ENCODE results near the gene COL7A1. TPM values are rescaled to one million over a fixed set of nuclear protein-coding genes. Genes with fewer than 3 reads are reported as not detected.
"Not testable (repeated sequence)": the region's sequence is repeated elsewhere in the genome, so short reads cannot be mapped to it uniquely, and the experiment has no call there.

Gene COL7A1
- total RNA-seq, 1 experiment from 2014 or later: 40.0 TPM

DNA sequence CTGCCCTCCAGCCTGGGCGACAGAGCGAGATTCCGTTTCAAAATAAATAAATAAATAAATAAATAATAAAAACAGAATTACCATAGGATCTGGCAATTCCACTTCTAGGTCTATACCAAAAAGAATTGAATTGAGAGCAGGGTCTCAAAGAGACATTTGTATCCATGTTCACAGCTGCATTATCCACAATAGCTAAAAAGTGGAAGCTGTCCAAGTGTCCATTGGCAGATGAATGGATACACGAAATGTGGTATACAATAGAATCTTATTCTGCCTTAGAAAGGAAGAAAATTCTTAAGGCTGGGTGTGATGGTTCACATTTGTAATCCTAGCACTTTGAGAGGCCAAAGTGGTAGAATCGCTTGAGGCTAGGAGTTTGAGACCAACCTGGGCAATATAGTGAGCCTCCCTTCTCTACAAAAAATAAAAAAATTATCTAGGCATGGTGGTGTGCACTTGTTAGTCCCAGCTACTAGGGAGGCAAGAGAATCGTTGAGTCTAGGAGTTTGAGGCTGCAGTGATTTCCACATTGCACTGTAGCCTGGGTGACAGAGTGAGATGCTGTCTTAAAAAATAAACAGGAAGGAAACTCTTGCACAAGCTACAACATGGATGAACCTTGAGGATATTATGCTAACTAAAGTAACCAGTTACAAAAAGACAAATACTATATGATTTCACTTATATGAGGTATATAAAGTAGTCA lies 62.7 kb downstream of the COL7A1 start:
- in situ Hi-C loops (cut with HindIII; ENCODE audit: low pct_unique_long_range_greater_than_20kb, low sequenced_read_pairs): no loop called here
- ATAC-seq (no peak), DNase-seq (ENCODE audit: low read depth, low spot score) (no peak)
- no peak for TF ChIP-seq TCF7L2 (IDR thresholded peaks at IDR 0.05; ENCODE audit: low read depth, low read length)
- no peak for TF ChIP-seq SIN3A (IDR thresholded peaks at IDR 0.05; ENCODE audit: borderline replicate concordance, insufficient read depth, low read depth, low read length)
- TF ChIP-seq REST (IDR thresholded peaks at IDR 0.05; ENCODE audit: insufficient read depth in 1 of 2, low read depth in 2 of 2, low read length in 1 of 2): no peak
- no peak for TF ChIP-seq POLR2AphosphoS5 (IDR thresholded peaks at IDR 0.05; ENCODE audit: low read depth, low read length)
- TF ChIP-seq, protein P1, sequence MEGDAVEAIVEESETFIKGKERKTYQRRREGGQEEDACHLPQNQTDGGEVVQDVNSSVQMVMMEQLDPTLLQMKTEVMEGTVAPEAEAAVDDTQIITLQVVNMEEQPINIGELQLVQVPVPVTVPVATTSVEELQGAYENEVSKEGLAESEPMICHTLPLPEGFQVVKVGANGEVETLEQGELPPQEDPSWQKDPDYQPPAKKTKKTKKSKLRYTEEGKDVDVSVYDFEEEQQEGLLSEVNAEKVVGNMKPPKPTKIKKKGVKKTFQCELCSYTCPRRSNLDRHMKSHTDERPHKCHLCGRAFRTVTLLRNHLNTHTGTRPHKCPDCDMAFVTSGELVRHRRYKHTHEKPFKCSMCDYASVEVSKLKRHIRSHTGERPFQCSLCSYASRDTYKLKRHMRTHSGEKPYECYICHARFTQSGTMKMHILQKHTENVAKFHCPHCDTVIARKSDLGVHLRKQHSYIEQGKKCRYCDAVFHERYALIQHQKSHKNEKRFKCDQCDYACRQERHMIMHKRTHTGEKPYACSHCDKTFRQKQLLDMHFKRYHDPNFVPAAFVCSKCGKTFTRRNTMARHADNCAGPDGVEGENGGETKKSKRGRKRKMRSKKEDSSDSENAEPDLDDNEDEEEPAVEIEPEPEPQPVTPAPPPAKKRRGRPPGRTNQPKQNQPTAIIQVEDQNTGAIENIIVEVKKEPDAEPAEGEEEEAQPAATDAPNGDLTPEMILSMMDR (IDR thresholded peaks at IDR 0.05): no peak
- H3K27ac ChIP-seq (ENCODE audit: low read length): no peak overlapping the region
- ChIA-PET POLR2A (no interaction called here), CTCF (no interaction called here)
- intact Hi-C loops (cut with micrococcal nuclease; ENCODE audit: unreplicated experiment): no loop called here
- no peak overlapping the region for H3K4me3 ChIP-seq (ENCODE audit: low read depth in 2 of 2, low read length in 2 of 2)
- H3K27me3 ChIP-seq (ENCODE audit: control insufficient read depth, insufficient read depth, low read length): no peaks in the 10 kb centered on the region
- no peaks in the 10 kb centered on the region for H3K9me3 ChIP-seq (ENCODE audit: control insufficient read depth, insufficient read depth, low read depth, low read length)
- H3K4me1 ChIP-seq (ENCODE audit: control insufficient read depth, insufficient read depth, low read length): no peaks in the 10 kb centered on the region
- H3K36me3 ChIP-seq (ENCODE audit: control insufficient read depth, insufficient read depth, low read length): no peaks in the 10 kb centered on the region
- no TSS peak for BruUV-seq (replicated peaks)

DNA sequence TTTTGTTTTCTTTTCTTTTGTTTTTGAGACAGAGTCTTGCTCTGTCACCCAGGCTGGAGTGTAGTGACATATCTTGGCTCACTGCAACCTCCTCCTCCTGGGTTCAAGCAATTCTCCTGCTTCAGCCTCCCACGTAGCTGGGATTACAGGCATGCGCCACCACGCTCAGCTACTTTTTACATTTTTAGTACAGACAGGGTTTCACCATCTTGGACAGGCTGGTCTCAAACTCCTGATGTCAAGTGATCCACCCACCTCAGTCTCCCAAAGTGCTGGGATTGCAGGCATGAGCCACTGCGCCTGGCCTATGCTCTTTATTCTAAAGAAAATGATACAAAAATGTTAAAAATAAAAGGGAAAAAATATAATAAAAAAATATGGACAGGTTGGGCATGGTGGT lies 64.4 kb downstream of the COL7A1 start:
- in situ Hi-C loops (cut with HindIII; ENCODE audit: low pct_unique_long_range_greater_than_20kb, low sequenced_read_pairs); H3K27me3 ChIP-seq (ENCODE audit: control insufficient read depth, insufficient read depth, low read length); H3K36me3 ChIP-seq (ENCODE audit: control insufficient read depth, insufficient read depth, low read length); BruUV-seq (replicated peaks); intact Hi-C loops (cut with micrococcal nuclease; ENCODE audit: unreplicated experiment); ATAC-seq; H3K4me3 ChIP-seq (ENCODE audit: low read depth in 2 of 2, low read length in 2 of 2); H3K9me3 ChIP-seq (ENCODE audit: control insufficient read depth, insufficient read depth, low read depth, low read length); CTCF ChIA-PET; H3K4me1 ChIP-seq (ENCODE audit: control insufficient read depth, insufficient read depth, low read length); DNase-seq (ENCODE audit: low read depth, low spot score); H3K27ac ChIP-seq (ENCODE audit: low read length): not testable (repeated sequence)
- POLR2A ChIA-PET: interaction anchor here (0.6 kb wide), 1 partner anchor 197 kb away, joined by 10 read pairs; no protein-coding TSS in a partner anchor

DNA sequence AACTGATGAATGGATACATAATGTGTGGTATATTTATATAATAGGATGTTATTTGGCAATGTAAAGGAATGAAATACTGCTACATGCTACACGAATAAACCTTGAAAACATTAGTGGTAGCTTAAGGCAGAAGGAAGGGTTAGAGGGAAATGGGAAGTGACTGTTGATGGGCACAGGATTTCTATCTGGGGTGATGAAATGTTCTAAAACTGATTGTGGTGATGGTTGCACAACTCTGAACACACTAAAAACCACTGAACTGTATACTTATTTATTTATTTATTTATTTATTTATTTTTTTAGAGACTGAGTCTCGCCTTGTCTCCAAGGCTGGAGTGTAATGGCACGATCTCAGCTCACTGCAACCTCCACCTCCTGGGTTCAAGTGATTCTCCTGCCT lies 66.4 kb downstream of the COL7A1 start:
- ATAC-seq (no peak), DNase-seq (ENCODE audit: low read depth, low spot score) (no peak)
- TF ChIP-seq POLR2AphosphoS5 (IDR thresholded peaks at IDR 0.05; ENCODE audit: low read depth, low read length) (no peak), SIN3A (IDR thresholded peaks at IDR 0.05; ENCODE audit: borderline replicate concordance, insufficient read depth, low read depth, low read length) (no peak), REST (IDR thresholded peaks at IDR 0.05; ENCODE audit: insufficient read depth in 1 of 2, low read depth in 2 of 2, low read length in 1 of 2) (no peak), TCF7L2 (IDR thresholded peaks at IDR 0.05; ENCODE audit: low read depth, low read length) (no peak)
- TF ChIP-seq, protein P1 (IDR thresholded peaks at IDR 0.05): no peak
- CTCF ChIA-PET: no interaction called here
- POLR2A ChIA-PET: no interaction called here
- no peaks in the 10 kb centered on the region for H3K9me3 ChIP-seq (ENCODE audit: control insufficient read depth, insufficient read depth, low read depth, low read length)
- intact Hi-C loops (cut with micrococcal nuclease; ENCODE audit: unreplicated experiment) (no loop called here), in situ Hi-C loops (cut with HindIII; ENCODE audit: low pct_unique_long_range_greater_than_20kb, low sequenced_read_pairs) (no loop called here)
- H3K4me3 ChIP-seq (ENCODE audit: low read depth in 2 of 2, low read length in 2 of 2): no peak overlapping the region
- H3K4me1 ChIP-seq (ENCODE audit: control insufficient read depth, insufficient read depth, low read length): no peaks in the 10 kb centered on the region
- BruUV-seq (replicated peaks): no TSS peak
- no peak overlapping the region for H3K27ac ChIP-seq (ENCODE audit: low read length)
- H3K27me3 ChIP-seq (ENCODE audit: control insufficient read depth, insufficient read depth, low read length): no peaks in the 10 kb centered on the region
- no peaks in the 10 kb centered on the region for H3K36me3 ChIP-seq (ENCODE audit: control insufficient read depth, insufficient read depth, low read length)
